Measurements from ENCODE around the gene TAC4. TPM values are rescaled to one million over a fixed set of nuclear protein-coding genes. Genes with fewer than 3 reads are reported as not detected.

The TAC4 gene
- total RNA-seq, 3 donors from 2014 or later: not detected

- TF ChIP-seq POLR2A (IDR thresholded peaks at IDR 0.05) (no peak), POLR2AphosphoS5 (IDR thresholded peaks at IDR 0.05) (no peak), CTCF (IDR thresholded peaks at IDR 0.05) (no peak)
- Histone ChIP-seq H3K27me3 (no peaks in the 10 kb centered on the region), H3K4me3 (no peak overlapping the region), H3K4me1 (no peaks in the 10 kb centered on the region), H3K9me3 (no peaks in the 10 kb centered on the region), H3K36me3 (peaks cover 13% of the 10 kb centered on the region), H3K27ac (no peak overlapping the region)
- no peak for DNase-seq (ENCODE audit: low spot score in 2 of 2)
- intact Hi-C loops (cut with DNase I; ENCODE audit: low total_unique reads): no loop called here
Observed at GRCh38 chr17:49809056-49809455, 38.8 kb downstream of the TAC4 start.

GRCh38 chr17:49798738-49799137 lies 49.1 kb downstream of the TAC4 start:
- peaks cover 16% of the 10 kb centered on the region for H3K36me3 ChIP-seq
- no peaks in the 10 kb centered on the region for H3K9me3 ChIP-seq
- H3K4me1 ChIP-seq: no peaks in the 10 kb centered on the region
- DNase-seq (ENCODE audit: low spot score in 2 of 2): no peak
- intact Hi-C loops (cut with DNase I; ENCODE audit: low total_unique reads): no loop called here
- no peak overlapping the region for H3K4me3 ChIP-seq
- TF ChIP-seq POLR2AphosphoS5 (IDR thresholded peaks at IDR 0.05): no peak
- no peak for TF ChIP-seq CTCF (IDR thresholded peaks at IDR 0.05)
- TF ChIP-seq POLR2A (IDR thresholded peaks at IDR 0.05): no peak
- no peak overlapping the region for H3K27ac ChIP-seq
- no peaks in the 10 kb centered on the region for H3K27me3 ChIP-seq

- Histone ChIP-seq H3K27ac (no peak overlapping the region), H3K4me1 (no peaks in the 10 kb centered on the region), H3K9me3 (no peaks in the 10 kb centered on the region), H3K36me3 (peaks cover 16% of the 10 kb centered on the region), H3K4me3 (no peak overlapping the region), H3K27me3 (no peaks in the 10 kb centered on the region)
- intact Hi-C loops (cut with DNase I; ENCODE audit: low total_unique reads): no loop called here
- no peak for TF ChIP-seq CTCF (IDR thresholded peaks at IDR 0.05)
- no peak for TF ChIP-seq POLR2AphosphoS5 (IDR thresholded peaks at IDR 0.05)
- no peak for TF ChIP-seq POLR2A (IDR thresholded peaks at IDR 0.05)
- no peak for DNase-seq (ENCODE audit: low spot score in 2 of 2)
Observed at GRCh38 chr17:49798182-49798581, 49.7 kb downstream of the TAC4 start.

- peaks cover 16% of the 10 kb centered on the region for H3K36me3 ChIP-seq
Observed at GRCh38 chr17:49795372-49795771, 52.5 kb downstream of the TAC4 start.

GRCh38 chr17:49793309-49793708 lies 54.6 kb downstream of the TAC4 start:
- Histone ChIP-seq H3K4me1 (peaks cover 0 to 14% of the 10 kb centered on the region in 2 donors), H3K36me3 (peaks cover 11% of the 10 kb centered on the region)
- intact Hi-C loops (cut with DNase I; ENCODE audit: low total_unique reads): no loop called here

More at GRCh38 chr17:49795372-49795771, 52.5 kb downstream of the TAC4 start:
- Histone ChIP-seq H3K4me1 (peaks cover 0 to 4% of the 10 kb centered on the region in 2 donors), H3K27ac (no peak overlapping the region), H3K9me3 (no peaks in the 10 kb centered on the region), H3K4me3 (no peak overlapping the region), H3K27me3 (no peaks in the 10 kb centered on the region)
- no peak for DNase-seq (ENCODE audit: low spot score in 2 of 2)
- TF ChIP-seq CTCF (IDR thresholded peaks at IDR 0.05) (no peak), POLR2AphosphoS5 (IDR thresholded peaks at IDR 0.05) (no peak), POLR2A (IDR thresholded peaks at IDR 0.05) (no peak)
- intact Hi-C loops (cut with DNase I; ENCODE audit: low total_unique reads): no loop called here

More at GRCh38 chr17:49793309-49793708, 54.6 kb downstream of the TAC4 start:
- Histone ChIP-seq H3K27ac (no peak overlapping the region), H3K4me3 (no peak overlapping the region), H3K9me3 (no peaks in the 10 kb centered on the region), H3K27me3 (no peaks in the 10 kb centered on the region)
- DNase-seq (ENCODE audit: low spot score in 2 of 2): no peak
- TF ChIP-seq POLR2AphosphoS5 (IDR thresholded peaks at IDR 0.05) (no peak), CTCF (IDR thresholded peaks at IDR 0.05) (no peak), POLR2A (IDR thresholded peaks at IDR 0.05) (no peak)

Measured in breast epithelium (tissue), 4 donors.